ENCODE data around the gene COIL. TPM values are rescaled to one million over a fixed set of nuclear protein-coding genes. Genes with fewer than 3 reads are reported as not detected.

COIL gene
- total and polyA plus RNA-seq, 2 donors (not counting 1 experiment from before 2014, with no cell fraction given), result 7.3 to 12.1 TPM

- H3K9ac ChIP-seq (ENCODE audit: insufficient read depth, low read length), result no peak overlapping the region
- DNase-seq (ENCODE audit: low read depth in 2 of 2), result peak in 1 of 2 donors; percentile 52
- no peaks in the 10 kb centered on the region for H3K79me2 ChIP-seq (ENCODE audit: control insufficient read depth, insufficient read depth, low read length)
- TF ChIP-seq CTCF (conservative IDR thresholded peaks at IDR 0.05 in 1 of 2, IDR thresholded peaks at IDR 0.05 in 1 of 2; ENCODE audit: low read depth in 1 of 2, low read length in 2 of 2) (no peak), EZH2 (IDR thresholded peaks at IDR 0.05; ENCODE audit: low read length, missing control alignments) (no peak)
- no peaks in the 10 kb centered on the region for H3K4me1 ChIP-seq (ENCODE audit: control insufficient read depth, extremely low read depth, insufficient read depth, low read length)
- H3K27me3 ChIP-seq (ENCODE audit: control insufficient read depth, insufficient read depth, low read length), result no peaks in the 10 kb centered on the region
- no peaks in the 10 kb centered on the region for H3K9me3 ChIP-seq (ENCODE audit: control insufficient read depth, insufficient read depth, low read depth, low read length)
- H2AFZ ChIP-seq (ENCODE audit: low read length), result no peak overlapping the region
- H4K20me1 ChIP-seq (ENCODE audit: control insufficient read depth, extremely low read depth, insufficient read depth, low read length), result no peaks in the 10 kb centered on the region
- H3K27ac ChIP-seq (ENCODE audit: insufficient read depth, low read length), result no peak overlapping the region
- H3K4me2 ChIP-seq (ENCODE audit: extremely low read depth, insufficient read depth, low read length), result no peak overlapping the region
- H3K4me3 ChIP-seq (replicated peaks in 1 of 4; ENCODE audit: control extremely low read depth in 1 of 4, insufficient read depth in 1 of 4, low read depth in 3 of 4, low read length in 4 of 4), result no peak overlapping the region
- H3K36me3 ChIP-seq (ENCODE audit: control insufficient read depth, insufficient read depth, low read length), result peaks cover 31% of the 10 kb centered on the region
Observed at GRCh38 chr17:56902348-56902747, 58.5 kb downstream of the COIL start.

GRCh38 chr17:56899403-56899802, 61.4 kb downstream of the COIL start:
- no peak for TF ChIP-seq EZH2 (IDR thresholded peaks at IDR 0.05; ENCODE audit: low read length, missing control alignments)
- no peak for TF ChIP-seq CTCF (conservative IDR thresholded peaks at IDR 0.05 in 1 of 2, IDR thresholded peaks at IDR 0.05 in 1 of 2; ENCODE audit: low read depth in 1 of 2, low read length in 2 of 2)
- Histone ChIP-seq H3K79me2 (ENCODE audit: control insufficient read depth, insufficient read depth, low read length) (no peaks in the 10 kb centered on the region), H3K27me3 (ENCODE audit: control insufficient read depth, insufficient read depth, low read length) (no peaks in the 10 kb centered on the region), H2AFZ (ENCODE audit: low read length) (no peak overlapping the region), H3K9ac (ENCODE audit: insufficient read depth, low read length) (no peak overlapping the region), H3K4me2 (ENCODE audit: extremely low read depth, insufficient read depth, low read length) (no peak overlapping the region), H3K4me1 (ENCODE audit: control insufficient read depth, extremely low read depth, insufficient read depth, low read length) (no peaks in the 10 kb centered on the region), H3K4me3 (replicated peaks in 1 of 4; ENCODE audit: control extremely low read depth in 1 of 4, insufficient read depth in 1 of 4, low read depth in 3 of 4, low read length in 4 of 4) (no peak overlapping the region), H3K9me3 (ENCODE audit: control insufficient read depth, insufficient read depth, low read depth, low read length) (no peaks in the 10 kb centered on the region), H4K20me1 (ENCODE audit: control insufficient read depth, extremely low read depth, insufficient read depth, low read length) (no peaks in the 10 kb centered on the region), H3K27ac (ENCODE audit: insufficient read depth, low read length) (no peak overlapping the region), H3K36me3 (ENCODE audit: control insufficient read depth, insufficient read depth, low read length) (peaks cover 37% of the 10 kb centered on the region)
- no peak for DNase-seq (ENCODE audit: low read depth in 2 of 2)

GRCh38 chr17:56898874-56899273, 62.0 kb downstream of the COIL start:
- Histone ChIP-seq H4K20me1 (ENCODE audit: control insufficient read depth, extremely low read depth, insufficient read depth, low read length) (no peaks in the 10 kb centered on the region), H3K27ac (ENCODE audit: insufficient read depth, low read length) (no peak overlapping the region), H3K36me3 (ENCODE audit: control insufficient read depth, insufficient read depth, low read length) (peaks cover 34% of the 10 kb centered on the region), H3K4me2 (ENCODE audit: extremely low read depth, insufficient read depth, low read length) (no peak overlapping the region), H3K9me3 (ENCODE audit: control insufficient read depth, insufficient read depth, low read depth, low read length) (no peaks in the 10 kb centered on the region), H3K9ac (ENCODE audit: insufficient read depth, low read length) (no peak overlapping the region), H3K4me3 (replicated peaks in 1 of 4; ENCODE audit: control extremely low read depth in 1 of 4, insufficient read depth in 1 of 4, low read depth in 3 of 4, low read length in 4 of 4) (no peak overlapping the region), H3K79me2 (ENCODE audit: control insufficient read depth, insufficient read depth, low read length) (no peaks in the 10 kb centered on the region), H3K27me3 (ENCODE audit: control insufficient read depth, insufficient read depth, low read length) (no peaks in the 10 kb centered on the region), H3K4me1 (ENCODE audit: control insufficient read depth, extremely low read depth, insufficient read depth, low read length) (no peaks in the 10 kb centered on the region), H2AFZ (ENCODE audit: low read length) (no peak overlapping the region)
- DNase-seq (ENCODE audit: low read depth in 2 of 2), result no peak
- TF ChIP-seq EZH2 (IDR thresholded peaks at IDR 0.05; ENCODE audit: low read length, missing control alignments), result no peak
- TF ChIP-seq CTCF (conservative IDR thresholded peaks at IDR 0.05 in 1 of 2, IDR thresholded peaks at IDR 0.05 in 1 of 2; ENCODE audit: low read depth in 1 of 2, low read length in 2 of 2), result no peak
